ENCODE data around the gene KRTAP5-9.
"Not testable (repeated sequence)": the region's sequence is repeated elsewhere in the genome, so short reads cannot be mapped to it uniquely, and the experiment has no call there.

DNA sequence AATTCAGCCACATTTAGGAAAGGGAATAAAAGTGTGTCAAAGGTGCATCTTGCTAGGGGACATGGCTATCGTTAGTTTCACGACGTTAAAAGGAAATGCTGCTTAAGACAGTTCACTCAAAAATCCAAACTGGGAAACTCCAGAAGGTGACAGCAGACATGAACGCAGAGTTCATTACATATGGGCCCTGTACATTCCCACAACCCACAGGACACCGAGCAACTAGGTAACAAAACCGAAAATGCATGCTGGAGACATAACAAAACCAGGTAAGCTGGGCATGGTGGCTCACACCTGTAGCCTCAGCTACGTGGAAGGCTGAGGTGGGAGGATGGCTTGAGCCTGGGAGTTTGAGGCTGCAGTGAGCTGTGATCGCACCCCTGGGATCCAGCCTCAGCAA lies 19.4 kb downstream of the KRTAP5-9 start:
- TF ChIP-seq, protein P1, sequence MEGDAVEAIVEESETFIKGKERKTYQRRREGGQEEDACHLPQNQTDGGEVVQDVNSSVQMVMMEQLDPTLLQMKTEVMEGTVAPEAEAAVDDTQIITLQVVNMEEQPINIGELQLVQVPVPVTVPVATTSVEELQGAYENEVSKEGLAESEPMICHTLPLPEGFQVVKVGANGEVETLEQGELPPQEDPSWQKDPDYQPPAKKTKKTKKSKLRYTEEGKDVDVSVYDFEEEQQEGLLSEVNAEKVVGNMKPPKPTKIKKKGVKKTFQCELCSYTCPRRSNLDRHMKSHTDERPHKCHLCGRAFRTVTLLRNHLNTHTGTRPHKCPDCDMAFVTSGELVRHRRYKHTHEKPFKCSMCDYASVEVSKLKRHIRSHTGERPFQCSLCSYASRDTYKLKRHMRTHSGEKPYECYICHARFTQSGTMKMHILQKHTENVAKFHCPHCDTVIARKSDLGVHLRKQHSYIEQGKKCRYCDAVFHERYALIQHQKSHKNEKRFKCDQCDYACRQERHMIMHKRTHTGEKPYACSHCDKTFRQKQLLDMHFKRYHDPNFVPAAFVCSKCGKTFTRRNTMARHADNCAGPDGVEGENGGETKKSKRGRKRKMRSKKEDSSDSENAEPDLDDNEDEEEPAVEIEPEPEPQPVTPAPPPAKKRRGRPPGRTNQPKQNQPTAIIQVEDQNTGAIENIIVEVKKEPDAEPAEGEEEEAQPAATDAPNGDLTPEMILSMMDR (IDR thresholded peaks at IDR 0.05; ENCODE audit: low read depth, low read length, poor library complexity, severe bottlenecking) = not testable (repeated sequence)
- TF ChIP-seq EZH2phosphoT487 (IDR thresholded peaks at IDR 0.05; ENCODE audit: borderline replicate concordance, low read length) = not testable (repeated sequence)
